Smooth muscle cell of trachea (primary cell): Measurements from ENCODE around the gene HTRA2. TPM values are rescaled to one million over a fixed set of nuclear protein-coding genes. Genes with fewer than 3 reads are reported as not detected.

Experiments
- total RNA-seq: library from RNA; depleted of rRNA; stranded (reverse); fragments of >200 nt; gene quantifications from 2 replicates; pipeline ENCODE4 v1.2.1, GENCODE V29; 2014

The HTRA2 gene
- total RNA-seq: 38.1 and 50.4 TPM in 2 replicates

GRCh38 chr2:74529357-74530238, at the start of gene HTRA2, which contains the start of gene AUP1:
Gene HTRA2 (plus strand): TSS chr2:74529933. CDS start chr2:74530007, 74 bp downstream.
Gene AUP1 (minus strand): TSS chr2:74529706. CDS start chr2:74529629, 77 bp downstream.

GRCh38 chr2:74482801-74483674, 46.7 kb upstream of the HTRA2 start, which contains the start of the genes CCDC142 and TTC31:
Gene CCDC142 (minus strand): TSS chr2:74482998. CDS start chr2:74482837, 161 bp downstream.
Gene TTC31 (plus strand): TSS chr2:74483081. CDS start chr2:74483096, 15 bp downstream.

GRCh38 chr2:74499267-74499939, 30.3 kb upstream of the HTRA2 start, which contains the start of gene LBX2:
Gene LBX2 (minus strand): TSS chr2:74499603. CDS start chr2:74499537, 66 bp downstream.

GRCh38 chr2:74507145-74507925, 22.4 kb upstream of the HTRA2 start, which contains the start of gene PCGF1:
Gene PCGF1 (minus strand): TSS chr2:74507695. CDS start chr2:74507668, 27 bp downstream.

GRCh38 chr2:74514368-74515270, 15.1 kb upstream of the HTRA2 start, which contains the start of gene TLX2:
Gene TLX2 (plus strand): TSS chr2:74514450. CDS start chr2:74514807, 357 bp downstream.

GRCh38 chr2:74525717-74526648, 3.8 kb upstream of the HTRA2 start, which contains the start of gene DQX1:
Gene DQX1 (minus strand): TSS chr2:74526231. CDS start chr2:74525729, 502 bp downstream.

GRCh38 chr2:74553892-74554819, 24.4 kb downstream of the HTRA2 start, which contains the start of the genes DOK1 and LOXL3:
Gene DOK1 (plus strand): TSS chr2:74554720. CDS start chr2:74554755, 35 bp downstream.
Gene LOXL3 (minus strand): TSS chr2:74553942. CDS start chr2:74552634, 1,308 bp downstream.

Other genes starting within 250 kb of the HTRA2 start
- under 0.01 and 0.44 TPM in 2 replicates for gene SLC4A5, start 186.5 kb upstream of the HTRA2 start, total RNA-seq
- 200 and 311 TPM in 2 replicates for gene DCTN1, start 149.6 kb upstream of the HTRA2 start, total RNA-seq
- gene C2orf81, start 108.3 kb upstream of the HTRA2 start, total RNA-seq: 1.5 and 2.0 TPM in 2 replicates
- gene WDR54, start 108.2 kb upstream of the HTRA2 start, total RNA-seq: 36.4 and 95.7 TPM in 2 replicates
- gene RTKN, start 88.0 kb upstream of the HTRA2 start, total RNA-seq: 22.3 and 24.0 TPM in 2 replicates
- 14.1 and 16.0 TPM in 2 replicates for gene INO80B, start 74.8 kb upstream of the HTRA2 start, total RNA-seq
- 36.4 and 87.2 TPM in 2 replicates for gene WBP1, start 71.5 kb upstream of the HTRA2 start, total RNA-seq
- 62.1 and 68.0 TPM in 2 replicates for gene MOGS, start 64.6 kb upstream of the HTRA2 start, total RNA-seq
- gene MRPL53, start 57.3 kb upstream of the HTRA2 start, total RNA-seq: 47.3 and 48.0 TPM in 2 replicates
- gene CCDC142, start 46.9 kb upstream of the HTRA2 start, total RNA-seq: 25.9 and 27.6 TPM in 2 replicates
- 11.6 and 19.6 TPM in 2 replicates for gene TTC31, start 46.9 kb upstream of the HTRA2 start, total RNA-seq
- gene LBX2, start 30.3 kb upstream of the HTRA2 start, total RNA-seq: 3.1 and 6.3 TPM in 2 replicates
- gene PCGF1, start 22.2 kb upstream of the HTRA2 start, total RNA-seq: 21.2 and 25.5 TPM in 2 replicates
- 0.58 and 0.83 TPM in 2 replicates for gene TLX2, start 15.5 kb upstream of the HTRA2 start, total RNA-seq
- gene DQX1, start 3.7 kb upstream of the HTRA2 start, total RNA-seq: under 0.01 and 0.29 TPM in 2 replicates
- 57.6 and 90.3 TPM in 2 replicates for gene AUP1, start 227 bp upstream of the HTRA2 start, total RNA-seq
- gene LOXL3, start 24.0 kb downstream of the HTRA2 start, total RNA-seq: 27.3 and 53.9 TPM in 2 replicates
- 27.3 and 50.4 TPM in 2 replicates for gene DOK1, start 24.8 kb downstream of the HTRA2 start, total RNA-seq
- gene M1AP, start 118.4 kb downstream of the HTRA2 start, total RNA-seq: not detected in 2 replicates
- 10.2 and 18.4 TPM in 2 replicates for gene SEMA4F, start 124.3 kb downstream of the HTRA2 start, total RNA-seq